Stimulated activated CD4-positive, alpha-beta T cell treated with anti-CD3 and anti-CD28 coated beads, Interleukin-1b, Interleukin-23, amount 100 ng/mL, for 48 hours (primary cell): ENCODE data around the gene ASTE1.
"Not testable (repeated sequence)": the region's sequence is repeated elsewhere in the genome, so short reads cannot be mapped to it uniquely, and the experiment has no call there.

Experiments used
- DNase-seq: peaks from one replicate; pipeline ENCODE4 v3.0.0-alpha.2; 2020

ASTE1 gene

DNA sequence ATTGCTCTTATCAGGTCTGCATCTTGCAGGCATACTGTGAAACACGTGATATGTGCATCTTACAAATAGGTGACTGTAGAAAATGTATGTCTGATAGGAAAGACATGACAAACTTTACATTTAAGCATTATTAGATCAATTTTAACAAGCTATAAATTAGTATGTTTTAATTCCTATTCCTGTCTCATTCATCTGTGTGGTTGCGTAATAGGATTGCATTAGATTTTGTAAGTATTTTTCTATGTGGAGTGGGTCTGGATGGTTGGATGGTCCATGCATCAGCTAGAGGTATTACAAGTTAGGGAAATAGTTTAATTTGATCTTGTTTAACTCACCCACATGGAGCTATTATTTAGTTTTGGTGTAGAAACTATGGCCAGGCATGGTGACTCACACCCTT lies 18.8 kb downstream of the ASTE1 start:
- no peak for DNase-seq

DNA sequence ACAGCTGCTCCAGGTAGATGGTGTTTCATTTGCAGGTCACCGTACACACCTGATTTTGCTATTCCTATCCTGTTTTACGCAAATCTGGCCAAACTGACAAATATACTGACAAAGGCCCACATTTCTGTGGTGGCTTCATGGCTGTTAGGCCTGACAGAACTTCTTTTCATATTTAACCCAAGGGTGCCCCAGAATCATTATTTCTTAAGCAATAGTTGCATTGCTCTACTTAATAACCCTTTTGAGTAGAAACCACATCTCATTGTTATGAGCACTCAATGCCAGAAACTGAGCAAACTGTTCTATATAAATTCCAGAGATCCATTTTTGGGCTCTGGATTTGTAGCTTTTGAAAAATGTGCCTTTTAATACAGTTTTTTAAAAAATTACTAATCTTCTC lies 19.4 kb downstream of the ASTE1 start:
- no peak for DNase-seq

DNA sequence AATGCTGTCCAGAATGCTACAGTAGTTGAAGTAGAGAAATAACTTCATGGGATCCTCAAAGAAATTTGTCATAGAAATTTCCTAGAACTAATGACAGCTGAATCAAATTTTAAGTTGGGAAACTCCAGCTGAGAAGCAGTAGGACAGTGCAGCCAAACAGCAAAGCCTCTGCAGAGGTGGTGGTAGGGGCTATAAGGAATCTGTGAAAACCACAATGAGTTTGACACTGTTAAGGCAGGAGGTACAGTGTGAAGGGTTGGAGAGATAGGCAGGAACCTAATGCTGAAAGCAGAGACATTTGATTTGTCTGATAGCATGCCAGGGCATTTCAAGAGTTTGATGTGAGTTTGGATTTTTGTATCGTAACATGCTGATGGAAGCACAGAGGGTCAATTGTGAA lies 22.0 kb downstream of the ASTE1 start:
- DNase-seq = no peak

DNA sequence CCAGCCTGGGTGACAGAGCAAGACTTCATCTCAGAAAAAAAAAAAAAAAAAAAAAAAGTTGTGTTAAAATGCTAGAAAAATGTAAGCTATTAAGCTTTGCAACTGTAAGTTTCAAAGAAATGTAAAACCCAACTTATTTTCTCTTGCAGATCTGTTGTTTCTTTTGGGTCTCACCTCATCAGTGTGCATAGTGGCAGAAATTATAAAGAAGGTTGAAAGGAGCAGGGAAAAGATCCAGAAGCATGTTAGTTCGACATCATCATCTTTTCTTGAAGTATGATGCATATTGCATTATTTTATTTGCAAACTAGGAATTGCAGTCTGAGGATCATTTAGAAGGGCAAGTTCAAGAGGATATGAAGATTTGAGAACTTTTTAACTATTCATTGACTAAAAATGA lies 25.6 kb downstream of the ASTE1 start:
- no peak for DNase-seq

DNA sequence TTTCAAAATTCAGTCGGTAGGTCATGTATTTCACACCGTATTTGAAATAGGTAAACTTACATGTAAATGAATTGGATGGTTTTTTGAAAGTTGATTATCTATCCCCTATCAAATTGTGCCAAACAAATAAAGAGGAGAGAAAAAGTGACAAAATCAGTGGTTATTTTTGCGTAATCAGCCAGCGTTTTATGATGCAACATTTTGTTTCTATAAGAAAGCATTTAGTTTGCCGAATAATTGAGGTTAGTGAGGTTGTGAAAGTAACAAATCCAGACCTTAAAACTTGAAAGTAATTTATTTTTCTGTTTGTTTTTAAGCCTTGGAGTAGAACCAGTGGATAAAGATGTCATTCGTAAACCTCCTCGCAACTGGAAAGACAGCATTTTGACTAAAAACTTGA lies 29.3 kb downstream of the ASTE1 start:
- DNase-seq = no peak

DNA sequence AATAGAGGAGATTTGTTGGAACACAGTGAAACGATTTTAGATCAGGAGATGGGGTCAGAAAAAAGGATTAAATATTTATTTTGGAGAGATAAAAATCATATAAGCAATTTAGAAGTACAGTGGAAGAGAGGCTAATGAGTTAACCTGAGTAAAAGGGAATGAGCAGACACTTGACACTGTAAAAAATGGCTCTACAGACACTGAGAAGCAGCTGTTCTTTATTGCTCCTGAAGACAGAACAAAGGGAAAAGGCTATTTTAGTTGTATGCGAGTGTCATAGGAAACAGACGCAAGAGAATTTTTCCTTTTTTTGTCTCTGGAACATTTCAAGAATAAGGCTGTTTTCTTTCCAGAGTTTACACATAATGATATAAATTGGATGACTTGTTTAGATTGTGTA lies 34.3 kb downstream of the ASTE1 start:
- no peak for DNase-seq

DNA sequence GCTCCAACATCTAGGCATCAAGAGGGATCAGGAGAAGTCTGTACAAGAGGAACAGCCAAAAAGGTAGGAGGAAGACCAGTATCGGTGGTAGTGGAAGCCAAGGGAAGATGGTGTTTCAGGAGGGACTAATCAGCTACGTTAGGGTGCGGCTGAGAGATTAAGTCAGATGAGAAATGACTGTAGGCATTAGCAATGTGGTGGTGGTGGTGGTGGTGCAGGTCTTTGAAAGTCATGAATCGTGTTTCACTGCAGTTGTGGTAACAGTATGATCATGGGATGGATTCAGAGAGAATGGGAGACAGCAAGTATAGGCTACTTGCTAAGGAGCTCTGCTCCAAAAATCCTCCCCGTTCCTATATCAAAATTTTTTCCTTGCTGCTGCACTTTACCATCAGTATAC lies 35.5 kb downstream of the ASTE1 start:
- DNase-seq = peak; percentile 5

DNA sequence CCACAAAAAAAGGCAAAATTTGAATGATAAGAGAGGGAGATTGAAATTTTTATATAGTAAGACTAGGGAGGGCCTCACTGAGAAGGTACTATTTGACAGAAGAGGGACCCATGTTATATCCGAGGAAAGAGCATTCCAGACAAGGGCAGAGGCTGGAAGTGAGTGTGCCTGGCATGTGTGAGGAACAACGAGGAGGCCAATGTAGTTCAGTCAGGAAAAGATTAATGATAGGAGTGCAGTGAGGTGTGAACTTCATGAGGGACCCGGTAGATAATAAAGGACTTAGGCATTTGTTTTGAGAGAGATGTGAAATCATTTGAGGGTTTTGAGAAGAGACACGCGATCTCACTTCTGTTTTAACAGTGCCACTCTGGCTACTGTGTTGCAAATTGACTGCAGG lies 36.3 kb downstream of the ASTE1 start:
- DNase-seq = no peak

DNA sequence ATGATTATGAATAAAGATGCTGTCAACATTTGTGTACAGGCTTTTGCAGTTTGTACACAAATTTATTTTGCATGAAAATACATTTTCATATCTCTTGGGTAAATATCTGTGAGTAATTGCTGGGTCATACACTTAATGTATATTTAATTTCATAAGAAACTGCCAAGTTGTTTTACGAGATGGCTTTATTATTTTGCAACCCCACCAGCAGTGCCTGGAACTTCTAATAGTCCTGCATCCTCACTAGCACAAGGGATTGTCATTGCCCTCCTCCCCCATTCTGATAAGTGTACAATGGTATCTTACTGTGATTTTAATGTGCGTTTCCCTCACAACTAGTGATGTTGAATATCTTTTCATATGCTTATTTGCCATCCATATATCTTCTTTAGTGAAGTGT lies 45.2 kb downstream of the ASTE1 start:
- no peak for DNase-seq

DNA sequence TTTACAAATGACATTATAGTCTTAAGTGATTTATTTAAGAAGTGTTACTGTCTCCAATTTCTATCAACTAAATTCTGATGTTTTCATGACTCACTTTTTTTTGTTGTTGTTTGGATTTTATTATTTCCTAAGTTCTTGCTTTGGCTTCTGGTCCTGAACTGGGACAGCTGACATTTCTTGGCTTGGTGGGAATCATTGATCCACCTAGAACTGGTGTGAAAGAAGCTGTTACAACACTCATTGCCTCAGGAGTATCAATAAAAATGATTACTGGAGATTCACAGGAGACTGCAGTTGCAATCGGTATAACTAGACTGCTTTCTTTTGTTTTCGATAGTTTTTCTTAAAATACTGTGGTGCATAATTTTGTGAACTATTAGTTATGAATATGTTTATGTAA lies 47.5 kb downstream of the ASTE1 start:
- DNase-seq = no peak

DNA sequence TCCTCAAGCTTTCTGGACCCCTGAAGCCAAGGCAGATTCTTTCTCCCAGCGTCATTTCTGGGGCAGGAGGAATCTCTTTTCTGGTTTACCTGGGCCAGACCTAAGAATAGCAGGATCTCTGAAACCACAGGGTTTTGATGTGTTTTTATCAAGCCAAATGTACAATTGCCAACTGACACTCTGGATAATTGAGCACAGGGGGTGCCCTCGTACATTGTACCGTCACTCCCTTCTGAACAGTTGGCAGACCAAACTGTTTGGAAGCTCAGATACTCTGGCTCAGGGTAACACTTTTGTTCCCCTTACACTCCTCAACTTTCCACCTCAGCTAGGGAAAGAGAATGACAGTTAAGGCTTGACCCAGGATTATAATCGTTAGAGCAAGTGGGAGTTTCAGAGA lies 49.9 kb downstream of the ASTE1 start:
- no peak for DNase-seq

DNA sequence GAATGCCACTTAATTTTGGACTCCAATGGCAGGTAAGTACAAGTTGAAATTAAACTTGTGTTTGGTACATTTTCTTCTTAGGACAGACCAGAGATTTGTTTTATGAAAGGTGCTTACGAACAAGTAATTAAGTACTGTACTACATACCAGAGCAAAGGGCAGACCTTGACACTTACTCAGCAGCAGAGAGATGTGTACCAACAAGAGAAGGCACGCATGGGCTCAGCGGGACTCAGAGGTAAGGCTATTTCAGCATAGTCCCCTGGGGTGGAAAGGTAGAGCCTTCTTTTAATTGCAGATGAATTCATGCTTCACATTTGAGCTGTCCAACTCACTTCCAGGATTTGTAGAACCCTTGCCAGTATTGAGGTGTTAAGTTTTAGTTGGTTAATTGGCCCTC lies 51.4 kb downstream of the ASTE1 start:
- no peak for DNase-seq

DNA sequence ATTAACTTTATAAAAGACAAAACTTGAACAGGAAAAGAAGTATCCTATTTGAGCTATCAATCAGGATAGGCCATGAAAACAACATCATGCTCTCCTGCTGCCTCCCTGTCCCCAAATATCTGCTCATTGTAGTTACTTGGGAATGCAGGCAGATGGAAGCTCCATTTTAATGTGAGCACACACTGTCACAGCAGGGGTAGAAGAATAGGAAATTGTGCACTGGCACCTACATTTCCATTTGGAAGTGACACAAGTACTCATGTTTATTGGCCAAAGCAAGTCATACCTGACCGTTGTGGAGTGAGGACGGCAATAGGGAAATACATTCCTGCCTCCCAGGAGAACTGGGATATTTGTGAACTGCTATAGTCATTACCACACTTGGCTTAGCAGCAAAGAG lies 52.4 kb downstream of the ASTE1 start:
- no peak for DNase-seq

DNA sequence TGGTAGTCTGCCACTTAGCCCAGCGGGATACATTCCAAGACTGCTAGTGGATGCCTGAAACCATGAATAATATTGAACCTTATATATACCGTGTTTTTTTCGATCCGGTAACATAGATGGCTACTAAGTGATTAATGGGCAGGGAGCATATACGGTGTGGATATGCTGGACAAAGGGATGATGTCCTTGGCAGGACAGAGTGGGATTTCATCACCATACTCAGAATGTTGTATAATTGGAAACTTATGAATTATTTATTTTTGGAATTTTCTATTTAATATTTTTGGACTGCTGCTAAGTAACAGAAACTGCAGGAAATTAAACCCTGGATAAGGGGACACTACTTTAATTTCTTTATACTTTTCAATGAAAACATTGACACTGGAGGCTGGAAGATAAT lies 53.2 kb downstream of the ASTE1 start:
- no peak for DNase-seq

DNA sequence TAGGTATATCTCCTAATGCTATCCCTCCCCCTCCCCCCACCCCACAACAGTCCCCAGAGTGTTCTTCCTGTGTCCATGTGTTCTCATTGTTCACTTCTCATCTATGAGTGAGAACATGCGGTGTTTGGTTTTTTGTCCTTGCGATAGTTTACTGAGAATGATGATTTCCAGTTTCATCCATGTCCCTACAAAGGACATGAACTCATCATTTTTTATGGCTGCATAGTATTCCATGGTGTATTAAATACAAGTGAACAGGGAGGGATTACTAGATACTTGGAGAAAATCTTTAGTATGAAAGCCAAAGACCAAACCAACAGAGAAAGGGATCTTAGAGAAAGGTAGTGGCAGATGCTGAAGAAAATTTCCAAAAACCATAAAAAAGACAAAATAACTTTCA lies 54.0 kb downstream of the ASTE1 start:
- DNase-seq = not testable (repeated sequence)

DNA sequence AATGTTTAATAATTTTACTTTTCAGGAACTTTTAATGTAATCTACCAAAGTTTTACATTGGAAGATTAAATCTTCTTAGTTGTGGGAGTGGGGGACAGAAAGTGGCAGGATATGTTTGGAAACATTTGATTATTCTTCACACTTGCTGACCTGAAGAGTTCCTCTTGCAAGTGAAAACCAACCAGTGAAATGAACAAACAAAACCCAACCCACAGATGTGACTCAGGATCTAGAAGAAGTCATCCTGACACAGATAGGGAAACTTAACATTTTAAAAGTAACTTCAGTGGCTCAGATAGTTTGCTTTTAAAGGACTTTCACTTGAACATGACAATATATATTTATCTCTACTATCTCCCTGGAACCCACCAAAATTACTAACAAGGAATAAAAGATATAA lies 55.4 kb downstream of the ASTE1 start:
- no peak for DNase-seq

DNA sequence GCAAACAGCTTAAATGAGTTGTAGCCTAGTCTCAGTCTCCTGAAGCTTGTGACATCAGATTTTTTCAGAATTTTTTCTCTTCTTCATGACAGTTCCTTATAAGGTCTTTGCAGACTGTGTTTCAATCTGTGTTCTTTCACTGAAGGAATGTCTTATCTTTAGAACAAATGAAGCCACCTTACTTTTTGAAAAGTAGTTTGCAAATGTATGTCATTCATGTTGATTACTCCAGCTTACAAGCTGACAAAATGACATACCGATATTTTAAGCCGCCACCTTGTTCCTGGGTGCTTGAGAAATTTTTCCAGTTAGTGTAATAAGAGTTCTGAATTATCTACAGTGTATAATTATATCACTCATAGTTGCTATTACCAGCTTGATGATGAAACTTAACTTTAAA lies 57.0 kb downstream of the ASTE1 start:
- no peak for DNase-seq

DNA sequence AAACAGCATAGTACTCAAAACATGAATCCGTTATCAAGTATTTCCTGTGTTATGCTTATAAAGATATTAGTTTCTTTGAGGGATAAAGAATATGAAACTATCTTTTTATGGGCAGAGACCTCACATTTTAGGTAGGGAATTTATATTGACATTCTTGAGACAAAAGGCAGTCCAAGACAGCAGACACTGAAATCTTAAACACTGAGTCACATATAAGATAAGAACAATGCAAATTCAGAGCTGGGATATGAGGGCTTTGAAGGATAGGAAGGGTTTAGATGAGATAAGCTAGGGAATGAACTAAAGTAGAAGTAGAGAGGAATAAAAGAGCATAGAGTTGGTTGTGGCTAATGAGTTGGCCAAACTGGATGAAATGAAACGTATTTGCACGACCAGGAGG lies 58.4 kb downstream of the ASTE1 start:
- no peak for DNase-seq

DNA sequence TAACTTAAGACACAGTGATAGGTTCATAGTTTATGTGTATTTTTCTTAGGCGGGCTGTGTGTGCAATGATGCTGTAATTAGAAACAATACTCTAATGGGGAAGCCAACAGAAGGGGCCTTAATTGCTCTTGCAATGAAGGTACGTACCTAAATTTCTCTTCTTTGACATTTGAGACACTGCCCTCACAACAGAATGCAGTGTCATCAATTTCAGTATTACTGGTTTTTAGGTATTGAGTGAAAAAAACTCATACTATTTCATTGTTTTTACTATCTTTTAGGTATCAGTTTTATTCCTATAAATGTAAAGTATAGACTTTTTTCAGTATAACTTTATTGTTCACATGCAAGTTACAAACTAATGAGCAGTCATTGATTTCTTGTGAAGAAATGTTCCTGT lies 59.3 kb downstream of the ASTE1 start:
- DNase-seq = no peak

DNA sequence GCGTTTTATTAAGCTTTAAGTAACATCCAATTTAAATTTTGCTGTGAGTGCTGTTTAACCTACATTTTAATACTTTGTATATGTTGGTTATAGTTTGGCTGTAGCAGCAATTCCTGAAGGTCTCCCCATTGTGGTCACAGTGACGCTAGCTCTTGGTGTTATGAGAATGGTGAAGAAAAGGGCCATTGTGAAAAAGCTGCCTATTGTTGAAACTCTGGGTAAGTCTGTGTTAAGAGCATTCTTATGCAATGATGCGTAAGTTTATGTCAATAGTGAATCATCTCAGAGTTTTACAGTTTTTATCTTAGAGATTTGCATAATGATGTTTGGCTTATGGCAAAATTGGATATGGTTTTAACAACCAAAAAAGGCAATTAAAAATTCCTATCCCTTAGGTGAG lies 62.7 kb downstream of the ASTE1 start:
- no peak for DNase-seq
